GM12874 (cell line): ENCODE data around the gene C14orf93.

ENCODE experiments used
- CTCF ChIP-seq: IDR thresholded peaks from 2 replicates; pipeline ENCODE4 v1.5.1; 2011; ENCODE audit warnings: low read depth, mild to moderate bottlenecking, control low read depth, low read length, moderate library complexity; ENCODE audit not compliant: insufficient read depth

The C14orf93 gene

DNA sequence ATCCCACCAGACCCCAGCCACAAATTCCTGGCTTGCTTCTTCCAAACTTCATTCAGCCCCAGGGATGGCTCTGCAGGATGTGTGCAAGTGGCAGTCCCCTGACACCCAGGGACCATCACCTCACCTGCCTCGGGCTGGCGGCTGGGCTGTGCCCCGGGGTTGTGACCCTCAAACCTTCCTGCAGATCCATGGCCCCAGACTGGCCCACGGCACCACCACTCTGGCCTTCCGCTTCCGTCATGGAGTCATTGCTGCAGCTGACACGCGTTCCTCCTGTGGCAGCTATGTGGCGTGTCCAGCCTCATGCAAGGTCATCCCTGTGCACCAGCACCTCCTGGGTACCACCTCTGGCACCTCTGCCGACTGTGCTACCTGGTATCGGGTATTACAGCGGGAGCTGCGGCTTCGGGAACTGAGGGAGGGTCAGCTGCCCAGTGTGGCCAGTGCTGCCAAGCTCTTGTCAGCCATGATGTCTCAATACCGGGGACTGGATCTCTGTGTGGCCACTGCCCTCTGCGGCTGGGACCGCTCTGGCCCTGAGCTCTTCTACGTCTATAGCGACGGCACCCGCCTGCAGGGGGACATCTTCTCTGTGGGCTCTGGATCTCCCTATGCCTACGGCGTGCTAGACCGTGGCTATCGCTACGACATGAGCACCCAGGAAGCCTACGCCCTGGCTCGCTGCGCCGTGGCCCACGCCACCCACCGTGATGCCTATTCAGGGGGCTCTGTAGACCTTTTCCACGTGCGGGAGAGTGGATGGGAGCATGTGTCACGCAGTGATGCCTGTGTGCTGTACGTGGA is 32.4 kb upstream of the C14orf93 start, which contains the start of gene PSMB11:
PSMB11 (plus strand) TSS at position 51 of the 804 bp plus-strand sequence; CDS start at position 65, 14 bp downstream.
- TF ChIP-seq CTCF = no peak

GRCh38 chr14:23041729-23042128 is 31.8 kb upstream of the C14orf93 start:
- no peak for TF ChIP-seq CTCF

- no peak for TF ChIP-seq CTCF
These were observed 30.2 kb upstream of the C14orf93 start for GRCh38 chr14:23040100-23040499.

DNA sequence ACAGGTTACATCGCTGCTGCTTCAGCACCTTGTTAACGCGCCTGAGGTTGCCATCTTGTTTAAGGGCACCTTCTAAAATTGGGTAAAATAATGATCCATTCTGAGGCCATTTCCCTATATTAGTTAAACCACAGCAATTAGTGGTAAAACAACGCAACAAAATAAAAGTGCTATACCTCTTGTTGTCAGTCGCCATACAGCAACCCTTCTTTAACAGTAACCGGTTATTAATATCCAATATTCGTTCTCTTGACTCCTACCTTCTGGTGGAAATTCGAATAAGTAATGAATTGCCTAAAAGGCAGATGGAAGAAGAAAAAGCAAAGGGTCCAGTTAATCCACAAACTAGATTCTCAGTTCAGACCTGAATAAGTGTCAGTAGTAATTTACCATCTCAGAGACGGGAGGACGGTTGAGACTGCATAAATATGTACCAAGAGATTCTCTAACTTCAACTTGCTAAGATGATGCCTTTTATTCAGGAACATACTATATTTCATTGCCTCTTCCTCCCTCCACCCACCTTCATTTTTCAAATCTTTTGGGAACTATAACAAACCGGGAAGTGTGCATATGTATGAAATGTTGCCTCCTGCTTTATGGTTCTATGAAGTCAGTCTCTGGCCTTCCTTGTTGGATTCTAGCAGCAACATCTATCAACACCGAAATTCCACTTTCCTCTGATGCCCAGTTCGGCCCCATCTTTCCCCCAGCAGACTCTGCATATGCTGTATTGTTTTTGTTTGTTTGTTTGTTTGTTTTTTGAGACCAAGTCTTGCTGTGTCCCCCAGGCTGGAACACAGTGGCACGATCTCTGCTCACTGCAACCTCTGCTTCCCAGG is 25.6 kb upstream of the C14orf93 start:
- TF ChIP-seq CTCF = no peak

DNA sequence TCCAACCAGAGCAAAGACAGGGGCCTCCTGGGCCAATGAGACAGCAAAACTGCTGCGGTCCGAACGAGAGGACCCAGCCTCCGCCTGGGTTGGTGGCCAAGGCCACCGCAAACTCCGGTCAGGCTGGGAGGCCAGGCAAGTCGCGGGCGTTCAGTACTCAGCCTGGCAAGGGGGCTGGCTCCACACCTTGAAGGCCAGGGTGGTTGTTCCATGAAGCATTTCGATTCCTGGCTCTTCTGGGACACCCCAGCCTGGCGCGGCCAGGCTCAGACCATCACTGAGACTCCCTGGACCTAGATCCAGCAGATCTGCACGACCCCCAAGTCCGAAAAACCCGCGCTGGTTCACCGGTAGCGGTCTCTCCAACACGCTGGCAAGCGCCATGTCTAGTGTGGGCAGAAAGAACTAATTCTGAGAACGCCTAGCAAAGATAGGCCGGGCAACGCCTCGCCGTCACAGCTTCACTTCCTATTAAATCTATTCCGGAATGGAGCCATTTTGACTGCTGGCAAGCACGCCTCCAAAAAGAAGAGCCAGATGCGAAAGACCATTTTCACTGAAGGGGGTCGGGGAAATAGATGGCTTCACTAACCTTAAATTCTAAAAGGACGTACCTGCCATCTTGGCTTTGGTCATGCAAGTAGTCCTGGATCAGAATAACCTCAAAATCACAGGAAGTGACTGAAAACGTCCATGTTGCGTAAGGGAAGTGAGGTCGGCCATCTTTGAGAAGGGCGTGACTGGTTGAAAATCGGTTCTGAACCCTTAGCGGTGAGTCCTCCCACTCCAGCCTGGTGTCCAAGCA is 24.8 kb upstream of the C14orf93 start, which contains the start of gene PSMB5:
PSMB5 (minus strand) TSS at position 403 of the 805 bp plus-strand sequence; CDS start at position 384, 19 bp downstream.
- no peak for TF ChIP-seq CTCF

DNA sequence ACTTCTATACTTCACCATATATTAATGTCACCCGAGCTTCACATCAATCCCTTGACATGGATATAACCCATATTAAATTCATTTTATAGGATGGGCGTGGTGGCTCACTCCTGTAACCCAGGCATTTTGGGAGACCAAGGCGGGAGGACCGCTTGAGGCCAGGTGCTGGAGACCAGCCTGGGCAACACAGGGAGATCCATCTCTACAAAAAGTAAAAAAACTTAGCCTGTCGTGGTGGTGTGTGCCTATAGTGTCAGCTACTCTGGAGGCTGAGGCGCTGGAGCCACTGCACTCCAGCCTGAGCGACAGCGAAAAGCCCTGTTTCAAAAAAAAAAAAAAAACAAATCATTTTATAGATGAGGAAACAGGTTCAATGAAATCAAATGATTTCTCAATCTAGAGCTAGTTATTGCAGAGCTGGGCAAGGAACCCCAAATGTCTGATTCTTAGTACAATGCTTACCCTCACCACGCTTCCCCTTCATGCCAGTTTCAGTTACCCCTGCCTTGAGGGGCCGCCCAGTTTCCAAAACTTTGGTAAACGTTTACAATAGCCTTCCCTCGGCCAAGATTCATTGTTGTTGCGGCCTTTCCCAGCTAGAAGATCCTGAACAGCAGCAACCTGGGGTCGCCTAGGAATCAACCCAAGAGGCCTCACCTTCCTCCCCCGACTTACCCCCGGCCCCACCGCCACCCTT is 24.0 kb upstream of the C14orf93 start:
- no peak for TF ChIP-seq CTCF
